Vagina (tissue), 2 donors: ENCODE measurements around the gene NKAIN4. TPM values are rescaled to one million over a fixed set of nuclear protein-coding genes. Genes with fewer than 3 reads are reported as not detected.

Experiments used
- DNase-seq, 2 donors: peaks; one replicate each; pipeline ENCODE4 v3.0.0-alpha.2; 2017; ENCODE audit errors: extremely low spot score in 2 of 2
- H3K27ac ChIP-seq: fragments of 200-600 bp; sonication (generic); one replicate; pipeline ENCODE4 v1.5.1; 2019
- H3K27me3 ChIP-seq: fragments of 200-600 bp; sonication (generic); one replicate; pipeline ENCODE4 v1.5.1; 2019
- H3K36me3 ChIP-seq, 2 donors: fragments of 200-600 bp; sonication (generic); one replicate each; pipeline ENCODE4 v1.5.1; 2017 to 2019
- H3K4me1 ChIP-seq: fragments of 200-600 bp; sonication (generic); one replicate; pipeline ENCODE4 v1.5.1; 2019
- H3K4me3 ChIP-seq, 2 donors: fragments of 200-600 bp; sonication (generic); 1 replicate in 1 of 2; 2 replicates in 1 of 2; pipeline ENCODE4 v1.5.1; 2016 to 2019
- H3K9me3 ChIP-seq: fragments of 200-600 bp; sonication (generic); one replicate; pipeline ENCODE4 v1.5.1; 2019
- POLR2A ChIP-seq, 2 donors: fragments of 450-650 bp; IDR thresholded peaks; one replicate each; pipeline ENCODE4 v1.6.1; 2017; ENCODE audit warnings: antibody characterized with exemption in 2 of 2, mild to moderate bottlenecking in 2 of 2, moderate library complexity in 2 of 2
- POLR2AphosphoS5 ChIP-seq, 2 donors: sonication (generic); formaldehyde crosslinking; IDR thresholded peaks; one replicate each; pipeline ENCODE4 v1.9.0; 2017; ENCODE audit warnings: antibody characterized with exemption in 2 of 2, mild to moderate bottlenecking in 2 of 2, low read depth in 1 of 2; ENCODE audit not compliant: insufficient read depth in 1 of 2
- intact Hi-C: fragments of 100-400 bp; cut with DNase I; formaldehyde crosslinking; loops from one replicate; pipeline ENCODE4 v1.15.1; 2023
- microRNA counts, 2 donors: library from miRNA; unstranded; fragments of <30 nt; microRNA quantifications; one replicate each; lab custom pipeline; 2016 to 2017
- microRNA-seq: library from miRNA; unstranded; fragments of <30 nt; microRNA quantifications from one replicate; pipeline ENCODE4, GENCODE V29; 2017; ENCODE audit warnings: borderline number of aligned reads, borderline replicate concordance
- small RNA-seq: library from RNA; depleted of rRNA; stranded (forward); fragments of <200 nt; gene quantifications from one replicate; pipeline ENCODE3, GENCODE V24; 2016
- total RNA-seq: library from RNA; depleted of rRNA; stranded (reverse); fragments of >200 nt; gene quantifications from one replicate; pipeline ENCODE4 v1.2.3, GENCODE V29; 2016
- TF ChIP-seq, protein P1 (sequence below), 3 experiments: fragments of 450-650 bp in 2 of 3; fragments of 200-600 bp in 1 of 3; sonication (generic) in 1 of 3; IDR thresholded peaks; one replicate each; pipeline ENCODE4 v1.5.1; 2017 to 2019; ENCODE audit warnings: antibody characterized with exemption in 3 of 3, mild to moderate bottlenecking in 2 of 3, moderate library complexity in 2 of 3

NKAIN4 gene
- total RNA-seq, 1 donor from 2014 or later: not detected

DNA sequence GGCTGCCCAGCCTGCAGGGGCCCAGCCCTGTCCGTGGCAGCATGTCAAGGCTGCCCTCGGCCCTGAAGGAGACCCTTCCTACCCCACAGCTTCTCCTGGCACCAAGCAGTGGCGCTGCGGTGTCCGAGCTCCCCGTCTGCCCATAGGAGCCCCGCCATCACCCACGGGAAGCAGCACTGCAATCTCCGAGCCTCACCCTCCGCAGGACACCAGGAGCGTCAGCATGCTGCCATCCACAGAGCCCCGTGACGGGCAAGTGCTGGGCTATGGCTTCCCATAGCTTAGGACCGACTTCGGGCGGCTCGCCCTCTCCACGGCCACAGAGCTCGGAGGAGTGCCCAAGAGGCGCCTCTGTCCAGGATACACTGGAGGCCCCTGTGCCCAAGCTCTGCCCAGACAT lies 63.4 kb downstream of the NKAIN4 start:
- no peak for DNase-seq
- Histone ChIP-seq H3K4me1 (no peaks in the 10 kb centered on the region), H3K27ac (no peak overlapping the region), H3K27me3 (no peaks in the 10 kb centered on the region), H3K4me3 (no peak overlapping the region), H3K36me3 (peaks cover 0 to 11% of the 10 kb centered on the region in 2 donors), H3K9me3 (no peaks in the 10 kb centered on the region)
- TF ChIP-seq POLR2AphosphoS5 (IDR thresholded peaks at IDR 0.05; ENCODE audit: insufficient read depth in 1 of 2, low read depth in 1 of 2): no peak
- no peak for TF ChIP-seq POLR2A (IDR thresholded peaks at IDR 0.05)
- TF ChIP-seq, protein P1, sequence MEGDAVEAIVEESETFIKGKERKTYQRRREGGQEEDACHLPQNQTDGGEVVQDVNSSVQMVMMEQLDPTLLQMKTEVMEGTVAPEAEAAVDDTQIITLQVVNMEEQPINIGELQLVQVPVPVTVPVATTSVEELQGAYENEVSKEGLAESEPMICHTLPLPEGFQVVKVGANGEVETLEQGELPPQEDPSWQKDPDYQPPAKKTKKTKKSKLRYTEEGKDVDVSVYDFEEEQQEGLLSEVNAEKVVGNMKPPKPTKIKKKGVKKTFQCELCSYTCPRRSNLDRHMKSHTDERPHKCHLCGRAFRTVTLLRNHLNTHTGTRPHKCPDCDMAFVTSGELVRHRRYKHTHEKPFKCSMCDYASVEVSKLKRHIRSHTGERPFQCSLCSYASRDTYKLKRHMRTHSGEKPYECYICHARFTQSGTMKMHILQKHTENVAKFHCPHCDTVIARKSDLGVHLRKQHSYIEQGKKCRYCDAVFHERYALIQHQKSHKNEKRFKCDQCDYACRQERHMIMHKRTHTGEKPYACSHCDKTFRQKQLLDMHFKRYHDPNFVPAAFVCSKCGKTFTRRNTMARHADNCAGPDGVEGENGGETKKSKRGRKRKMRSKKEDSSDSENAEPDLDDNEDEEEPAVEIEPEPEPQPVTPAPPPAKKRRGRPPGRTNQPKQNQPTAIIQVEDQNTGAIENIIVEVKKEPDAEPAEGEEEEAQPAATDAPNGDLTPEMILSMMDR (IDR thresholded peaks at IDR 0.05): no peak
- intact Hi-C loops: no loop called here

MicroRNA genes within 50 kb of the gene (microRNA counts, 767-probe panel; counts per million panel counts)
- microRNA hsa-miR-3196 (lab: Ali Mortazavi, UCI): 238 to 261 counts per million in 2 donors

Small RNA genes within 50 kb of the gene (microRNA-seq; reads per million reads assigned to microRNA genes)
- not detected for gene MIR3196
- gene MIR4326: not detected

Small RNA genes within 50 kb of the gene (small RNA-seq; reads per million reads assigned to genes)
- gene MIR3196: not detected
- not detected for gene MIR4326

Other genes starting within 250 kb of the NKAIN4 start
- not detected for gene BHLHE23, start 247.5 kb downstream of the NKAIN4 start, total RNA-seq
- gene YTHDF1, start 38.3 kb downstream of the NKAIN4 start, total RNA-seq: 27.7 TPM
- 2.7 TPM for gene BIRC7, start 18.6 kb downstream of the NKAIN4 start, total RNA-seq
- gene ARFGAP1, start 18.4 kb upstream of the NKAIN4 start, total RNA-seq: 44.7 TPM
- not detected for gene COL20A1, start 38.7 kb upstream of the NKAIN4 start, total RNA-seq
- 0.25 TPM for gene CHRNA4, start 106.9 kb upstream of the NKAIN4 start, total RNA-seq
- 1.2 TPM for gene KCNQ2, start 218.2 kb upstream of the NKAIN4 start, total RNA-seq
- gene EEF1A2, start 244.6 kb upstream of the NKAIN4 start, total RNA-seq: 9.8 TPM